CD14-positive monocyte (primary cell): ENCODE results near the gene NDUFA8. TPM values are rescaled to one million over a fixed set of nuclear protein-coding genes. Genes with fewer than 3 reads are reported as not detected.
A peak's percentile ranks its signal among the peaks of the same experiment; 100 is the strongest.

Experiments used
- DNase-seq, 3 donors: peaks; one replicate each; pipeline ENCODE4 v3.0.0-alpha.2; 2011 to 2022
- H2AFZ ChIP-seq: 2 replicates; pipeline ENCODE4 v1.6.0; 2012; ENCODE audit warnings: mild to moderate bottlenecking, low read depth, low read length, inconsistent platforms; ENCODE audit not compliant: insufficient read depth, poor library complexity, severe bottlenecking
- H3K27ac ChIP-seq, 2 donors: 1 replicate in 1 of 2; 2 replicates in 1 of 2; pipeline ENCODE4 v1.5.1; 2012 to 2013; ENCODE audit warnings: low read length in 2 of 2, control low read depth in 1 of 2, inconsistent platforms in 1 of 2, low read depth in 1 of 2, mild to moderate bottlenecking in 1 of 2
- H3K27me3 ChIP-seq, 2 donors: one replicate each; pipeline versions ENCODE4 v1.6.0 to v1.6.1; 2011 to 2013; ENCODE audit warnings: low read length in 2 of 2; ENCODE audit not compliant: control insufficient read depth in 2 of 2, insufficient read depth in 2 of 2
- H3K36me3 ChIP-seq, 2 donors: replicated peaks in 1 of 2; 1 replicate in 1 of 2; 2 replicates in 1 of 2; pipeline versions ENCODE4 v1.5.1 to v1.6.1; 2012 to 2013; ENCODE audit warnings: low read length in 2 of 2, control low read depth in 1 of 2, inconsistent platforms in 1 of 2, mild to moderate bottlenecking in 1 of 2; ENCODE audit not compliant: insufficient read depth in 2 of 2, control insufficient read depth in 1 of 2
- H3K4me1 ChIP-seq, 2 donors: 1 replicate in 1 of 2; 2 replicates in 1 of 2; pipeline versions ENCODE4 v1.5.1 to v1.6.1; 2012 to 2013; ENCODE audit warnings: low read length in 2 of 2, control low read depth in 1 of 2, inconsistent platforms in 1 of 2, mild to moderate bottlenecking in 1 of 2, moderate library complexity in 1 of 2; ENCODE audit not compliant: insufficient read depth in 2 of 2, control insufficient read depth in 1 of 2
- H3K4me2 ChIP-seq: replicated peaks from 2 replicates; pipeline ENCODE3; 2012; ENCODE audit warnings: low read length, moderate library complexity, mild to moderate bottlenecking; ENCODE audit not compliant: poor library complexity, severe bottlenecking; ENCODE audit errors: extremely low read depth
- H3K4me3 ChIP-seq, 3 experiments: fragments of 200-600 bp in 1 of 3; sonication (generic) in 1 of 3; replicated peaks in 1 of 3; 1 replicate in 2 of 3; 2 replicates in 1 of 3; pipeline ENCODE4 v1.5.1; 2011 to 2013; ENCODE audit warnings: low read length in 3 of 3, mild to moderate bottlenecking in 3 of 3, control low read depth in 2 of 3, low read depth in 2 of 3, inconsistent platforms in 1 of 3, moderate library complexity in 1 of 3
- H3K79me2 ChIP-seq: 2 replicates; pipeline ENCODE4 v1.6.0; 2012; ENCODE audit warnings: mild to moderate bottlenecking, control low read depth, inconsistent platforms, low read length, moderate library complexity; ENCODE audit not compliant: insufficient read depth
- H3K9ac ChIP-seq: 2 replicates; pipeline ENCODE4 v1.6.0; 2017; ENCODE audit warnings: low read length, mild to moderate bottlenecking; ENCODE audit not compliant: insufficient read depth, poor library complexity, severe bottlenecking
- H3K9me3 ChIP-seq, 2 donors: replicated peaks in 1 of 2; 1 replicate in 1 of 2; 2 replicates in 1 of 2; pipeline versions ENCODE4 v1.5.1 to v1.6.1; 2012 to 2013; ENCODE audit warnings: low read length in 2 of 2, control low read depth in 1 of 2; ENCODE audit not compliant: control insufficient read depth in 1 of 2, insufficient read depth in 1 of 2
- H4K20me1 ChIP-seq: 2 replicates; pipeline ENCODE4 v1.6.0; 2012; ENCODE audit warnings: mild to moderate bottlenecking, low read length, control low read depth, moderate library complexity; ENCODE audit not compliant: insufficient read depth
- H3K27ac Mint-ChIP-seq, 7 donors: one replicate each; pipeline ENCODE4 v1.8.0; 2020; ENCODE audit warnings: mild to moderate bottlenecking in 7 of 7, mixed read lengths in 7 of 7, moderate library complexity in 6 of 7, inconsistent platforms in 2 of 7
- H3K27me3 Mint-ChIP-seq, 3 donors: one replicate each; pipeline ENCODE4 v1.8.0; 2021 to 2022; ENCODE audit warnings: low read depth in 3 of 3, mild to moderate bottlenecking in 3 of 3, mixed read lengths in 3 of 3, moderate library complexity in 3 of 3, inconsistent platforms in 1 of 3
- H3K36me3 Mint-ChIP-seq, 2 donors: one replicate each; pipeline ENCODE4 v1.8.0; 2020; ENCODE audit warnings: mixed read lengths in 2 of 2, inconsistent platforms in 1 of 2, mild to moderate bottlenecking in 1 of 2
- H3K4me1 Mint-ChIP-seq: one replicate; pipeline ENCODE4 v1.8.0; 2020; ENCODE audit warnings: mild to moderate bottlenecking, mixed read lengths
- H3K4me3 Mint-ChIP-seq, 2 donors: one replicate each; pipeline ENCODE4 v1.8.0; 2020; ENCODE audit warnings: mild to moderate bottlenecking in 2 of 2, mixed read lengths in 2 of 2, moderate library complexity in 1 of 2
- H3K9me3 Mint-ChIP-seq, 7 donors: one replicate each; pipeline ENCODE4 v1.8.0; 2020 to 2022; ENCODE audit warnings: mixed read lengths in 7 of 7, mild to moderate bottlenecking in 6 of 7, moderate library complexity in 6 of 7, inconsistent platforms in 2 of 7
- WGBS: methylation state at CpG from one replicate; pipeline ENCODE4 v1.1.5; 2013; ENCODE audit warnings: missing lambda C conversion rate; ENCODE audit not compliant: insufficient coverage; 5-methylcytosine and 5-hydroxymethylcytosine counted together
- intact Hi-C, 2 donors: fragments of 100-400 bp; cut with micrococcal nuclease; formaldehyde crosslinking; loops; one replicate each; pipeline versions ENCODE4 v1.15.0 to v1.15.1; 2023
- polyA plus RNA-seq, 3 donors: library from polyadenylated mRNA; depleted of rRNA in 1 of 3; unstranded in 2 of 3; stranded (reverse) in 1 of 3; fragments of 300-500 nt in 2 of 3; fragments of >200 nt in 1 of 3; fragmentation: Illumina TruSeq in 2 of 3; gene quantifications; 1 replicate in 2 of 3; 2 replicates in 1 of 3; pipeline ENCODE4 v1.2.3, GENCODE V29; 2012 to 2021
- TF ChIP-seq, protein P1 (sequence below): fragments of 200-600 bp; IDR thresholded peaks from one replicate; pipeline ENCODE4 v1.8.0; 2022; ENCODE audit warnings: antibody characterized with exemption, mild to moderate bottlenecking

NDUFA8 gene
- polyA plus RNA-seq, 3 donors = 19.6 to 71.2 (median 63.5) TPM

DNA sequence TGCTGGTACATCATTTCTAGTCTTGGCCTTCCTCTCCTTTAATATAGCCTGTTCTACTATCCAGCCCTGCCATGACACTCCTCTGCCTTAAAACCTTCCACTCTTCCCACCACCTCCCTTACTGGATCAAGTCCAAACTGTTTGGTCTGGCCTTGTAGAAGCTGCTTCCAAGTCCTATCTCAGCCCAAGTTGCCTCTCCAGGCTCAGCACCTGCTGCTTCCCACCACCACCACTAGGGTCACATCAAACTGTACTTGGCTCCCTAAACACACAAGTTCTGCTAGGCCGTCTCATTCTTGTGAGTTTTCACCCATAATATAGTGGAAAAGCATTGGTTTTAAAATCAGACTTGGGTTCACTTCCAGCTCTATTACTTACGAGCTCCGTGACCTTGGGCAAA lies 1.4 kb downstream of the NDUFA8 start:
- Mint-ChIP-seq H3K4me1 (peaks cover 33% of the 10 kb centered on the region), H3K27ac (peak overlapping the region in 2 of 7 donors; percentile 1 to 31), H3K36me3 (no peaks in the 10 kb centered on the region), H3K9me3 (peaks cover 3 to 7% (median 4%) of the 10 kb centered on the region in 7 donors), H3K27me3 (peaks cover 4 to 8% (median 7%) of the 10 kb centered on the region in 3 donors), H3K4me3 (no peak overlapping the region)
- no CpG with 5 or more reads among the region's 3 CpGs for WGBS
- peak; percentile 14 to 29 (median 18) for DNase-seq
- intact Hi-C loops = loop anchor here (5.0 kb wide), 2 partner anchors 61 to 66 kb away; partner anchors contain the start of gene TTLL11 (in 1 of the 2)
- no peak overlapping the region for H3K27ac ChIP-seq
- TF ChIP-seq, protein P1, sequence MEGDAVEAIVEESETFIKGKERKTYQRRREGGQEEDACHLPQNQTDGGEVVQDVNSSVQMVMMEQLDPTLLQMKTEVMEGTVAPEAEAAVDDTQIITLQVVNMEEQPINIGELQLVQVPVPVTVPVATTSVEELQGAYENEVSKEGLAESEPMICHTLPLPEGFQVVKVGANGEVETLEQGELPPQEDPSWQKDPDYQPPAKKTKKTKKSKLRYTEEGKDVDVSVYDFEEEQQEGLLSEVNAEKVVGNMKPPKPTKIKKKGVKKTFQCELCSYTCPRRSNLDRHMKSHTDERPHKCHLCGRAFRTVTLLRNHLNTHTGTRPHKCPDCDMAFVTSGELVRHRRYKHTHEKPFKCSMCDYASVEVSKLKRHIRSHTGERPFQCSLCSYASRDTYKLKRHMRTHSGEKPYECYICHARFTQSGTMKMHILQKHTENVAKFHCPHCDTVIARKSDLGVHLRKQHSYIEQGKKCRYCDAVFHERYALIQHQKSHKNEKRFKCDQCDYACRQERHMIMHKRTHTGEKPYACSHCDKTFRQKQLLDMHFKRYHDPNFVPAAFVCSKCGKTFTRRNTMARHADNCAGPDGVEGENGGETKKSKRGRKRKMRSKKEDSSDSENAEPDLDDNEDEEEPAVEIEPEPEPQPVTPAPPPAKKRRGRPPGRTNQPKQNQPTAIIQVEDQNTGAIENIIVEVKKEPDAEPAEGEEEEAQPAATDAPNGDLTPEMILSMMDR = peak; percentile 66
- H3K4me2 ChIP-seq = no peak overlapping the region
- H3K27me3 ChIP-seq = no peaks in the 10 kb centered on the region
- no peak overlapping the region for H3K9ac ChIP-seq
- H3K36me3 ChIP-seq = no peaks in the 10 kb centered on the region
- peaks cover 29% of the 10 kb centered on the region for H4K20me1 ChIP-seq
- H3K4me3 ChIP-seq = no peak overlapping the region
- peaks cover 7 to 10% of the 10 kb centered on the region in 2 donors for H3K4me1 ChIP-seq
- no peaks in the 10 kb centered on the region for H3K9me3 ChIP-seq
- H3K79me2 ChIP-seq = peaks cover 46% of the 10 kb centered on the region
- no peak overlapping the region for H2AFZ ChIP-seq

DNA sequence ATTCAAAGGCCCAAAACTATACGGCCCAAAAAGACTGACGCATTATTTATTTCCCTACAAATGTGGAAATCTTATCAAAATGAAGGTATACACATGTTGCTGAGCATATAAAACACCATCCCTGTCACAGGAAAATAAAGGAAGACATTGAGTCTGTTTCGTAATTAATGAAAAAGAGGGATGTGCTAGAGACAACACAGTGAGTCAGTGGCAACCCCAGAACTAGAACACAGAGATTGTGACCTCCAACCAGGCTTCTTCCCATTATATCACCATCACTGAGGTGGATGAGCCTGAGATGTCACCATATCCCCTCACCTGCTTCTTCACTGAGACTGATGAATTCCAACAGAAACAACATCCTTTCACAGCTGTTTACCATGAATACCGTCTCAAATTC lies 3.8 kb downstream of the NDUFA8 start:
- H3K4me3 Mint-ChIP-seq = no peak overlapping the region
- 93% methylated on average over 1 of the region's 4 CpGs for WGBS
- peaks cover 47% of the 10 kb centered on the region for H3K79me2 ChIP-seq
- H3K27ac ChIP-seq = peak overlapping the region in 1 of 2 donors; percentile 48
- H3K4me3 ChIP-seq = no peak overlapping the region
- peak in 1 of 3 donors; percentile 45 for DNase-seq
- H3K9me3 Mint-ChIP-seq = peaks cover 0 to 2% (median 0%) of the 10 kb centered on the region in 7 donors
- no peak overlapping the region for H2AFZ ChIP-seq
- H3K27ac Mint-ChIP-seq = peak overlapping the region in 1 of 7 donors; percentile 11
- no peaks in the 10 kb centered on the region for H3K27me3 ChIP-seq
- H3K9me3 ChIP-seq = no peaks in the 10 kb centered on the region
- H3K27me3 Mint-ChIP-seq = peaks cover 2 to 4% (median 2%) of the 10 kb centered on the region in 3 donors
- H3K36me3 Mint-ChIP-seq = peaks cover 12 to 16% of the 10 kb centered on the region in 2 donors
- peaks cover 4 to 15% of the 10 kb centered on the region in 2 donors for H3K36me3 ChIP-seq
- intact Hi-C loops = loop anchor here (5.0 kb wide), 2 partner anchors 58 to 63 kb away; partner anchors contain the start of gene TTLL11 (in 1 of the 2)
- H3K9ac ChIP-seq = no peak overlapping the region
- TF ChIP-seq, protein P1 = no peak
- H3K4me1 Mint-ChIP-seq = peaks cover 33% of the 10 kb centered on the region
- H4K20me1 ChIP-seq = peaks cover 39% of the 10 kb centered on the region
- peaks cover 7 to 10% of the 10 kb centered on the region in 2 donors for H3K4me1 ChIP-seq
- no peak overlapping the region for H3K4me2 ChIP-seq
